Activated CD8-positive, alpha-beta memory T cell treated with anti-CD3 and anti-CD28 coated beads, Interleukin-2, amount 10 ng/mL, durations not matched to agents 7 days and 5 days (primary cell): ENCODE data around the gene AGBL4. TPM values are rescaled to one million over a fixed set of nuclear protein-coding genes. Genes with fewer than 3 reads are reported as not detected.
A peak's percentile ranks its signal among the peaks of the same experiment; 100 is the strongest.

ENCODE experiments used
- ATAC-seq: fragments of 150-1000 bp; cut with Tn5 transposase; one replicate; pipeline ENCODE4 v1.10.0; 2021; ENCODE audit warnings: moderate library complexity
- CTCF ChIA-PET: fragments of 350-600 bp; sonication (Branson Sonifier 250); formaldehyde crosslinking; loops from one replicate; lab custom pipeline; 2021; ENCODE audit warnings: antibody characterized with exemption; lab: Charles Lee
- DNase-seq: peaks from one replicate; pipeline ENCODE4 v3.0.0-alpha.2; 2020
- H3K27ac Mint-ChIP-seq: one replicate; pipeline ENCODE4 v1.8.0; 2021; ENCODE audit warnings: mild to moderate bottlenecking, mixed read lengths
- H3K27me3 Mint-ChIP-seq: one replicate; pipeline ENCODE4 v1.8.0; 2021; ENCODE audit warnings: mixed read lengths
- H3K36me3 Mint-ChIP-seq: one replicate; pipeline ENCODE4 v1.8.0; 2021; ENCODE audit warnings: mild to moderate bottlenecking, mixed read lengths
- H3K4me1 Mint-ChIP-seq: one replicate; pipeline ENCODE4 v1.8.0; 2021; ENCODE audit warnings: mixed read lengths
- H3K4me3 Mint-ChIP-seq: one replicate; pipeline ENCODE4 v1.8.0; 2021; ENCODE audit warnings: mild to moderate bottlenecking, moderate library complexity, mixed read lengths
- H3K9me3 Mint-ChIP-seq: one replicate; pipeline ENCODE4 v1.8.0; 2022; ENCODE audit warnings: low read depth, mixed read lengths
- total RNA-seq, 2 experiments: library from RNA; stranded (reverse); gene quantifications; one replicate each; pipeline ENCODE4 v1.2.3, GENCODE V29; 2021

AGBL4 gene
- total RNA-seq, 2 experiments from 2014 or later, result not detected

GRCh38 chr1:48679859-48680258 lies 1343.9 kb downstream of the AGBL4 start:
- no peaks in the 10 kb centered on the region for H3K36me3 Mint-ChIP-seq
- no peaks in the 10 kb centered on the region for H3K4me1 Mint-ChIP-seq
- H3K27ac Mint-ChIP-seq, result no peak overlapping the region
- H3K9me3 Mint-ChIP-seq, result no peaks in the 10 kb centered on the region
- CTCF ChIA-PET, result no interaction called here
- DNase-seq, result no peak
- H3K27me3 Mint-ChIP-seq, result peaks cover 2% of the 10 kb centered on the region
- H3K4me3 Mint-ChIP-seq, result no peak overlapping the region
- ATAC-seq, result no peak

- CTCF ChIA-PET, result no interaction called here
- Mint-ChIP-seq H3K4me3 (no peak overlapping the region), H3K36me3 (no peaks in the 10 kb centered on the region), H3K4me1 (no peaks in the 10 kb centered on the region), H3K9me3 (no peaks in the 10 kb centered on the region), H3K27ac (no peak overlapping the region), H3K27me3 (peaks cover 4% of the 10 kb centered on the region)
- ATAC-seq (no peak), DNase-seq (no peak)
Measured at GRCh38 chr1:48678710-48679505, 1344.8 kb downstream of the AGBL4 start.

GRCh38 chr1:48677306-48678287 lies 1346.2 kb downstream of the AGBL4 start:
- DNase-seq (peak; percentile 41), ATAC-seq (no peak)
- CTCF ChIA-PET, result interaction anchor here (0.8 to 1.8 kb wide), 8 partner anchors 10 to 193 kb away, joined by 3 to 13 read pairs (median 4); no protein-coding TSS in a partner anchor
- Mint-ChIP-seq H3K36me3 (no peaks in the 10 kb centered on the region), H3K27ac (no peak overlapping the region), H3K9me3 (no peaks in the 10 kb centered on the region), H3K27me3 (peaks cover 5% of the 10 kb centered on the region), H3K4me3 (no peak overlapping the region), H3K4me1 (no peaks in the 10 kb centered on the region)

- ATAC-seq, result no peak
- Mint-ChIP-seq H3K9me3 (no peaks in the 10 kb centered on the region), H3K27ac (no peak overlapping the region), H3K4me3 (no peak overlapping the region), H3K36me3 (no peaks in the 10 kb centered on the region), H3K4me1 (no peaks in the 10 kb centered on the region), H3K27me3 (peaks cover 5% of the 10 kb centered on the region)
- no peak for DNase-seq
- CTCF ChIA-PET, result interaction anchor here (0.8 to 1.8 kb wide), 6 partner anchors 11 to 194 kb away, joined by 3 to 13 read pairs (median 5); no protein-coding TSS in a partner anchor
Measured at GRCh38 chr1:48676822-48677221, 1346.9 kb downstream of the AGBL4 start.

GRCh38 chr1:48676376-48676775 lies 1347.4 kb downstream of the AGBL4 start:
- no peak overlapping the region for H3K27ac Mint-ChIP-seq
- peaks cover 5% of the 10 kb centered on the region for H3K27me3 Mint-ChIP-seq
- no peaks in the 10 kb centered on the region for H3K4me1 Mint-ChIP-seq
- no peaks in the 10 kb centered on the region for H3K36me3 Mint-ChIP-seq
- CTCF ChIA-PET, result no interaction called here
- DNase-seq (no peak), ATAC-seq (no peak)
- H3K9me3 Mint-ChIP-seq, result no peaks in the 10 kb centered on the region
- H3K4me3 Mint-ChIP-seq, result no peak overlapping the region

GRCh38 chr1:48675251-48675650 lies 1348.5 kb downstream of the AGBL4 start:
- Mint-ChIP-seq H3K4me1 (no peaks in the 10 kb centered on the region), H3K9me3 (no peaks in the 10 kb centered on the region), H3K36me3 (no peaks in the 10 kb centered on the region), H3K4me3 (no peak overlapping the region), H3K27me3 (peaks cover 5% of the 10 kb centered on the region), H3K27ac (no peak overlapping the region)
- no peak for ATAC-seq
- CTCF ChIA-PET, result no interaction called here
- no peak for DNase-seq

GRCh38 chr1:48674641-48675040 lies 1349.1 kb downstream of the AGBL4 start:
- H3K27ac Mint-ChIP-seq, result no peak overlapping the region
- no peak overlapping the region for H3K4me3 Mint-ChIP-seq
- H3K27me3 Mint-ChIP-seq, result peaks cover 5% of the 10 kb centered on the region
- no peaks in the 10 kb centered on the region for H3K4me1 Mint-ChIP-seq
- no peak for ATAC-seq
- H3K36me3 Mint-ChIP-seq, result no peaks in the 10 kb centered on the region
- CTCF ChIA-PET, result no interaction called here
- H3K9me3 Mint-ChIP-seq, result no peaks in the 10 kb centered on the region
- no peak for DNase-seq

- no peak overlapping the region for H3K27ac Mint-ChIP-seq
- H3K4me3 Mint-ChIP-seq, result no peak overlapping the region
- CTCF ChIA-PET, result interaction anchor here (0.8 kb wide), 1 partner anchor 14 kb away, joined by 3 read pairs; no protein-coding TSS in a partner anchor
- peaks cover 5% of the 10 kb centered on the region for H3K27me3 Mint-ChIP-seq
- DNase-seq, result no peak
- ATAC-seq, result no peak
- H3K36me3 Mint-ChIP-seq, result no peaks in the 10 kb centered on the region
- no peaks in the 10 kb centered on the region for H3K4me1 Mint-ChIP-seq
- no peaks in the 10 kb centered on the region for H3K9me3 Mint-ChIP-seq
Measured at GRCh38 chr1:48673332-48674105, 1350.2 kb downstream of the AGBL4 start.

GRCh38 chr1:48671578-48671977 lies 1352.2 kb downstream of the AGBL4 start:
- no peak for ATAC-seq
- CTCF ChIA-PET, result no interaction called here
- H3K36me3 Mint-ChIP-seq, result no peaks in the 10 kb centered on the region

GRCh38 chr1:48670234-48671020 lies 1353.3 kb downstream of the AGBL4 start:
- Mint-ChIP-seq H3K36me3 (no peaks in the 10 kb centered on the region), H3K9me3 (no peaks in the 10 kb centered on the region), H3K27me3 (peaks cover 5% of the 10 kb centered on the region), H3K27ac (no peak overlapping the region), H3K4me1 (no peaks in the 10 kb centered on the region), H3K4me3 (no peak overlapping the region)
- DNase-seq, result no peak
- no peak for ATAC-seq
- CTCF ChIA-PET, result no interaction called here

More at GRCh38 chr1:48671578-48671977, 1352.2 kb downstream of the AGBL4 start:
- Mint-ChIP-seq H3K9me3 (no peaks in the 10 kb centered on the region), H3K27me3 (peaks cover 5% of the 10 kb centered on the region), H3K4me1 (no peaks in the 10 kb centered on the region), H3K4me3 (no peak overlapping the region), H3K27ac (no peak overlapping the region)
- DNase-seq, result no peak

GRCh38 chr1:48668339-48668738 lies 1355.4 kb downstream of the AGBL4 start:
- no peak for DNase-seq
- Mint-ChIP-seq H3K4me1 (no peaks in the 10 kb centered on the region), H3K36me3 (no peaks in the 10 kb centered on the region), H3K27ac (no peak overlapping the region), H3K9me3 (no peaks in the 10 kb centered on the region), H3K4me3 (no peak overlapping the region), H3K27me3 (peaks cover 4% of the 10 kb centered on the region)
- no peak for ATAC-seq
- CTCF ChIA-PET, result no interaction called here

- no peaks in the 10 kb centered on the region for H3K4me1 Mint-ChIP-seq
- no peak overlapping the region for H3K4me3 Mint-ChIP-seq
- CTCF ChIA-PET, result no interaction called here
- no peak overlapping the region for H3K27ac Mint-ChIP-seq
- H3K27me3 Mint-ChIP-seq, result peaks cover 4% of the 10 kb centered on the region
- ATAC-seq (no peak), DNase-seq (no peak)
- H3K9me3 Mint-ChIP-seq, result no peaks in the 10 kb centered on the region
- no peaks in the 10 kb centered on the region for H3K36me3 Mint-ChIP-seq
Measured at GRCh38 chr1:48667782-48668181, 1356.0 kb downstream of the AGBL4 start.
